Astrocyte of the cerebellum (primary cell): Measurements from ENCODE around the gene PLA2G12A.

Experiments
- DNase-seq: peaks from one replicate; pipeline ENCODE4 v3.0.0-alpha.2; 2011; ENCODE audit warnings: low read depth
- H3K4me3 ChIP-seq: 2 replicates; pipeline ENCODE4 v1.5.1; 2011; ENCODE audit warnings: mild to moderate bottlenecking, low read depth, low read length, moderate library complexity
- CTCF ChIP-seq: IDR thresholded peaks from 2 replicates; pipeline ENCODE4 v1.5.1; 2012; ENCODE audit warnings: low read length, low read depth, moderate library complexity, mild to moderate bottlenecking; ENCODE audit errors: missing control alignments
- in situ Hi-C: cut with HindIII; loops from 2 replicates; pipeline ENCODE4 v1.10.0; 2017; ENCODE audit warnings: low sequenced_read_pairs

The PLA2G12A gene

GRCh38 chr4:109729718-109730618, at the start of gene PLA2G12A:
Gene PLA2G12A, minus strand, starts transcription at chr4:109730070. Its CDS starts 261 bp downstream, at chr4:109729809.
- no peak for TF ChIP-seq CTCF
- no peak for DNase-seq
- peak within 1 kb of the TSS; percentile 64 for H3K4me3 ChIP-seq
- in situ Hi-C loops: no loop called here

DNA sequence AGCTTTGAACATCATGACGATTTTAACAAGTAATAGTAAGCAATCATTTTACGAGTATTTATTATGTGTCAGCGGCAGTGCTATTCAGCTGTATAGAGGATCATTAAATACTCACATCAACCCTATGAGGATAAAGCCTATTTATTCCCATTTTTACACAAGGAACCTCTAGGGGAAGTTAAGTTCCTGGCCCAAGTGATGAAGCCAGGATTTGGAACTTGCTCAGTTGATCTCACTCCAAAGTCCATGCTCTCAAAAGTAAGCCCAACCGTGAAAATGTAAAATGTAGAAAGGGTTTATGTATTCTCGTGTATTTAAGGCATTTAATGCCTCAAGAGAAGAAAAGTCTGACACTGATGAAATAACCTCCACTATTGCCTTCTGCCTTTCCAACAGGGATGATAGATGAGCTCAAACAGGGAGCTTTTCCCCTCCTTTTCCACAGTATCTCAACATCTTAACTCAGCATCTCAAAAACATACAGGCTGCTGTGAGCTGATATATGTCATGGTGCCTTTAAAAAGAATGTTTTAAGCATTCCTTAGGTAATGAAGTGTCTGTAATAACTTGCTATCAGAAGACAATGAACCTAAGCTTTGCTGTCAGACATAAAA, 35.0 kb upstream of the PLA2G12A start:
- no peak overlapping the region for H3K4me3 ChIP-seq
- in situ Hi-C loops: no loop called here
- DNase-seq: no peak
- no peak for TF ChIP-seq CTCF

- TF ChIP-seq CTCF: no peak
- in situ Hi-C loops: no loop called here
- no peak overlapping the region for H3K4me3 ChIP-seq
- no peak for DNase-seq
Measured at GRCh38 chr4:109764376-109764775, 34.5 kb upstream of the PLA2G12A start.

GRCh38 chr4:109760682-109761081, 30.8 kb upstream of the PLA2G12A start:
- no peak for DNase-seq

GRCh38 chr4:109755656-109756055, 25.8 kb upstream of the PLA2G12A start:
- H3K4me3 ChIP-seq: no peak overlapping the region
- TF ChIP-seq CTCF: no peak
- in situ Hi-C loops: no loop called here
- DNase-seq: no peak

More at GRCh38 chr4:109760682-109761081, 30.8 kb upstream of the PLA2G12A start:
- no peak for TF ChIP-seq CTCF
- in situ Hi-C loops: no loop called here
- no peak overlapping the region for H3K4me3 ChIP-seq

GRCh38 chr4:109754093-109754857, 24.4 kb upstream of the PLA2G12A start:
- DNase-seq: no peak
- no peak overlapping the region for H3K4me3 ChIP-seq
- no peak for TF ChIP-seq CTCF
- in situ Hi-C loops: no loop called here
